ENCODE data around the gene CLIP1.

DNA sequence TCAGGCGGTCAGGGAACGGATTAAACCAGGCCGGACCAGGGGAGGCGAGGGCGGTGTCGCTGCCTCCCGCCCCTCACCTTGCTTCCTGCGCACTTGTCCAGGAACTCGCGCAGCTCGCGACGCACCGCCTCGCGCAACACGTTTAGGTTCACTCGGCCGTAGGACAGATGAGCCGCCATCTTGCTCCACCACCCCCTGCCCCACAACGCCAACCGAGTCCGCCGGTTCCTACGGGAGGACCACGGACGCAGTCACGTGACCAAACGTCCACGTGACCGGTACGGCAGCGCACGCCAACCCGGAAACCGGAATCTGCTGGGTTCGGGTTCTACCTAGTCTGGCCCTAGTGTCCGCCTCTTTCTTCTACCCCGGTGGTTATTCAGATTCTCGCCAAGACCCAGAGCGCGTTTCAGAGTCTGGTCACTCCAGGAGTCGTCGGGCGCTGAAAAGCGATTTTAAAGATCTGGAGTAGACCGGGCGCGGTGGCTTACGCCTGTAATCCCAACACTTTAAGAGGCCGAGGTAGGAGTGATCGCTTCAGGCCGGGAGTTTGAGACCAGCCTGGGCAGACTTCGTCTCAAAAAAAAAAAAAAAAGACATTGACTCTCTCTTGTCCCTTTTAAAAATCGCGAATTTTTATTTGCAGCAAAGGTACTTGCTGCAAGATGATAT, 156.1 kb downstream of the CLIP1 start, which contains the start of gene VPS33A:
- TF ChIP-seq, protein P1, sequence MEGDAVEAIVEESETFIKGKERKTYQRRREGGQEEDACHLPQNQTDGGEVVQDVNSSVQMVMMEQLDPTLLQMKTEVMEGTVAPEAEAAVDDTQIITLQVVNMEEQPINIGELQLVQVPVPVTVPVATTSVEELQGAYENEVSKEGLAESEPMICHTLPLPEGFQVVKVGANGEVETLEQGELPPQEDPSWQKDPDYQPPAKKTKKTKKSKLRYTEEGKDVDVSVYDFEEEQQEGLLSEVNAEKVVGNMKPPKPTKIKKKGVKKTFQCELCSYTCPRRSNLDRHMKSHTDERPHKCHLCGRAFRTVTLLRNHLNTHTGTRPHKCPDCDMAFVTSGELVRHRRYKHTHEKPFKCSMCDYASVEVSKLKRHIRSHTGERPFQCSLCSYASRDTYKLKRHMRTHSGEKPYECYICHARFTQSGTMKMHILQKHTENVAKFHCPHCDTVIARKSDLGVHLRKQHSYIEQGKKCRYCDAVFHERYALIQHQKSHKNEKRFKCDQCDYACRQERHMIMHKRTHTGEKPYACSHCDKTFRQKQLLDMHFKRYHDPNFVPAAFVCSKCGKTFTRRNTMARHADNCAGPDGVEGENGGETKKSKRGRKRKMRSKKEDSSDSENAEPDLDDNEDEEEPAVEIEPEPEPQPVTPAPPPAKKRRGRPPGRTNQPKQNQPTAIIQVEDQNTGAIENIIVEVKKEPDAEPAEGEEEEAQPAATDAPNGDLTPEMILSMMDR (IDR thresholded peaks at IDR 0.05): no peak
- TF ChIP-seq POLR2A (IDR thresholded peaks at IDR 0.05): peak; percentile 61

Measured in ovary (tissue), 3 donors.